Activated CD4-positive, CD25-positive, alpha-beta regulatory T cell treated with anti-CD3 and anti-CD28 coated beads, Interleukin-2, amount 50 U/mL, for 24 hours (primary cell): ENCODE results near the gene FST.

Source experiments
- ATAC-seq, 2 donors: fragments of 150-1000 bp; cut with Tn5 transposase; one replicate each; pipeline ENCODE4 v1.10.0; 2021; ENCODE audit warnings: mild to moderate bottlenecking in 1 of 2, moderate library complexity in 1 of 2

The FST gene, protein sequence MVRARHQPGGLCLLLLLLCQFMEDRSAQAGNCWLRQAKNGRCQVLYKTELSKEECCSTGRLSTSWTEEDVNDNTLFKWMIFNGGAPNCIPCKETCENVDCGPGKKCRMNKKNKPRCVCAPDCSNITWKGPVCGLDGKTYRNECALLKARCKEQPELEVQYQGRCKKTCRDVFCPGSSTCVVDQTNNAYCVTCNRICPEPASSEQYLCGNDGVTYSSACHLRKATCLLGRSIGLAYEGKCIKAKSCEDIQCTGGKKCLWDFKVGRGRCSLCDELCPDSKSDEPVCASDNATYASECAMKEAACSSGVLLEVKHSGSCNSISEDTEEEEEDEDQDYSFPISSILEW

DNA sequence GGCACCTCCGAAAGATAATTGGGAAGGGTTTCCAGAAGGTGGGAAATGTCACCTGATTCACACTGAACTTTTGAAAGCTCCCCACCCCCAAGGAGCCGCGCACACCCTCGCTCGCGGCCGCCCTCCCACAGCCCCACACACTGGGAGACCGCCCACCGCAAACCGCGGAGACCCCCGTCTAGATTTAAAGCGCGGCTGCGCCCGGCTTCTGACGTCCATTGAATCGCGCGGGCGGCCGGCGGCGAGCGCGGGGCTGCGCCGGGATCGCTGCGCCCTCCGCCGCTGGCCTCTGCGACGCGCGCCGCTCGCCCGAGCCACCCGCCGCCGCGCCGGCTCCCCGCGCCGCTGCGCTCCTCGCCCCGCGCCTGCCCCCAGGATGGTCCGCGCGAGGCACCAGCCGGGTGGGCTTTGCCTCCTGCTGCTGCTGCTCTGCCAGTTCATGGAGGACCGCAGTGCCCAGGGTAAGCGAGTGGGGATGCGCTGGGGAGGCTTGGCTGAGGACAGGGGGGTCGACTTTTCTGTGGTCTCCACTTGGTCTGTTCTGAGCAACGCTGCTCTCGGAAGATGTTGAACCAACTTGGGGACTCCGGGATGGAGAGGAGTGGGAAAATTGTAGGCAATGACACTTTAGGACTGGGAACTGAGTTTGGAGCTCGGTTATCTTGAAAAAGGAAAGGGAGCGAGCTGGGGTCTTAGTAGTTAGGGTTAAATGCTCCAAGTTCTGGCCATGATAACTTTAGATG, at the start of gene FST:
FST (plus strand) TSS at position 214 of the 743 bp plus-strand sequence; CDS start at position 377, 163 bp downstream.
- no peak for ATAC-seq

DNA sequence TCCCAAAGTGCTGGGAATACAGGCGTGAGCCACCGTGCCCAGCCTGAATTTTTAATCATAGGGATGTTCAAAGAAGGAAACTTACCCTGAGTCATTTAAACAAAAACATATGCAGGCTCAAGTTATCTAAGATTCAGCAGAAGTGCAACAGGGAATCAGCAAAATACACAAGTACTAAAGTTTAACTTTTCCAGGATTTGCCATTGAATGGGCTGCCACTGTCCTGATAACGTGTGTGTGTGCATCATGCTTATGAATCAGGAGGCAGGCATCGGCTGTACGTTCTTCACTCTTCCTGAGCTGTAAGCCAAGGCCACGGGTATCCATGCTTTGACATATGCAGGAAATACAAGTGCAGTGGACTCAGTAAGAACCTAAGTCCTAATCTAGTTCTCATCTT, 48.8 kb upstream of the FST start:
- no peak for ATAC-seq

DNA sequence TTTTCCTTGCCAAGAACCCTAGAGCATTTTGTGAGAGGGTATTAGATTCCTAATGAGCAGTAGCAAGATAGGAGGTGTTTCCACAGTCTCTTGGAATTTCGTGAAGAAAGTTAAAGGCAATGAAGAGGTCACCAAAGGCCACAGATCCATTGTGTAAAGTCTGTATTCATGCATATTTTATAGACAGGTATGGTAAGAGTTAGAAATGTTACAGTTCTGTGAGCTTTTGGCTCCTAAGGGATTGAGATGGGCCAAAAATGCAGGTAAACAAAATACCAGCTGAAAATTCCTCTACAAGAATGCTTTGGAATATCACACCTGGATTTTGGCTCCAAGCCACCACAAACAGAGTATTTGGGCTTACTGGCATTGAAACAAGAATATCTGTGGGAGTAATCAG, 47.4 kb upstream of the FST start:
- ATAC-seq: no peak

DNA sequence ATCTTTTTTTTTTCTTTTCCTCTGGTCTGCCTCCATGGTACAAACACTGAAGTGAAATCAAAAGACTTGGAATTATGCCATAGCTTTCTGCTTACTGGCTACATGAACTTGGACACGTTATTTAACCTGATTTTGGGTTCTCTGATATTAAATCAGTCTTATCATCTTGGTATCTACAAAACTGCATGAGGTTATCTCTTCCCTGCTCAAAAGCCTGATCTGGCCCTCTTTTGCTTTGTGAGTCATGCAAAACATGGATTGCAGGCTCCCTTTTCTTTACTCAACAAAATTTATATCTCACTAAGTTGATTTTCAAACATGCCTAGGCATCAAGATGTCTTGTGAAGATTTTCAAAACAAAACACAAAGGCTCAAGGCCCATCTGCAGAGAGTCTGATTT, 45.9 kb upstream of the FST start:
- ATAC-seq: no peak

DNA sequence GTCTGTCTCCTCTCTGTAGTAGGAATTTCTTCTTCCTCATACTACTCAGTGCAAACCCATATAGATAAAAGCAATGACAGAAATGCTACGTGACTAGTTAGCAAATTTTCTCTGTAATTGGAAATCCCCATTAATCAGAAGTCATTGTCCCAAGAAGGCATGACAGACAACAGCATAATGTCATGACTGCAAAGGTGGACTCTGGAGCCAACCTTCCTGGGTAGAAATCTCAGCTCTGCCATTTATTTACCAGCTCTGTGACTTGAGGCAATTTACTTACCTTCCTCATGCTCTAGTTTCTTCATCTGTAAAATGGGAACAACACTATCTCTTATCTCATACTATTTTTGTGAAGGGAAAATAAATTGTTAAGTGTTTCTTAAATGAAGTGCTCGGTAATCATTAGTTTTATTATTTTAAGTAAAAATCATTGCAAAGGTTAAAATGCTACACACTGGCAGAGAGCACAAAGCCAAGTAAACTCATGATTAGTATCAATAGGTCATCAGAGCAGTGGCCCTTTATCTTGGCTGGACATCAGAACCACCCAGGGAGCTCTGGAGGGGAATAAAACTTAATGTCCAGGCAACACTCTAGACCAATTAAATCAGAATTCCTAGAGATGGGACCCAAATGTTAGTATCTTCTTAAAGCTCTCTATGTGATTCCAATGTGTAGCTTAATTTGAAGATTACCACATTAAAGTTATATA, 43.8 kb upstream of the FST start:
- no peak for ATAC-seq

DNA sequence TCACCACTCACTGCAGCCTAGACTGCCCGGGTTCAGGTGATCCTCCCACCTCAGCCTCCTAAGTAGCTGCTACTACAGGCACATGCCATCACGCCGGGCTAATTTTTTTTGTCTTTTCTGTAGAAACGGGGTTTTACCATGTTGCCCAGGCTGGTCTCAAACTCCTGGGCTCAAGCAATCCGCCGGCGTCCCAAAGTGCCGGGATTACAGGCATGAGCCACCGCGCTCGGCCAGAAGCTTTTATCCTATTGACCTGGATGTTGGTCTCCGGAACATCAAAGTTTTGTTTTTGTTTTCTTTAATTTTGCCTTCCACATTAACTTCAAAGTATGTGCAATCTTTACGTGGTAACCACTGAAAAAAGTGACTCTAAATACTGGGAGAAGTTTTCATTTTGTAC, 42.4 kb upstream of the FST start:
- no peak for ATAC-seq

DNA sequence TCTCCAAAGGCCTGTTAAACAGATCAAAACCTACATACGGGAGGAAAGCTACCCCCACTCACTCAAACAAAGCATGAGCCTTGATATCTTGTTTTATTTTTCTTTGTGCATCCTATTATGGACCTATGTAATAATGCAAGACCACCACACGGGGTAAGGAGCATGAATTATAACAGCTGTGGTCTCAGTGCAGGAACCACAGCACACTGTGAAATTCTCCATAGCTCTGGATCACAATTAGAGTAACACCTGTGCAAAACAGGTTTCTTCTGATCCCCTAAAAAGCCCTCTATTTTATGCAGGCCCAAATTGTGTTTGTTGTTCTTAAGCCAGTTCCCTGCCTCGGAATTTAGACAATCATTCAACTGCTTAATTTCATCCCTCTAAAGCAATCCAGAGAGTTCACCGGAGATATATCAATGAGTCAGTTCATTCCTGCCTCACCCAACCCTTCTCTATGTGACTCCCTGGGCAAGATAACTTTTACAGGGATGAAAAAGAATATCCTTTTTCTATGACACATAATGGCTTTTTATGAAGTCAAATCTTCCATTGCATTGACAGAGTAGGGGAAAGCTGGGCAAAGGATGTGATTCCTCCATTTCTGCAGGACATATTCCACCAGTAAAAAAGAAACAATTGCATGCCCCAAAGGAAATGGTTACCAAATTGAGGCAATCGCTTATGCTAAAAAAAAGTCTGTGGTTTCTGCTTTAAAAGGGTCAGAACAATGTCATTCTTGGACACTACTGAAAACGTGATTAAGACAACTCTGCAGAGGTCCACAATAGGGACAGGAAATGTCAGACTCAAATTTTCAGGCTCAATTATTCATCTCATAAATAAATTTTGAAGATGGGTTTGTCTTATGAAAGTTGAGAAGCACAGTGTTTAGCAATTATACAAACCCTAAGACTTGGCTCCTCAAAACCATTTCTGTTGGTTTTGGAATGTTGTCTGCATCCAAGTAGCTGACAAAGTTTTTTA, 41.6 kb upstream of the FST start:
- ATAC-seq: no peak

DNA sequence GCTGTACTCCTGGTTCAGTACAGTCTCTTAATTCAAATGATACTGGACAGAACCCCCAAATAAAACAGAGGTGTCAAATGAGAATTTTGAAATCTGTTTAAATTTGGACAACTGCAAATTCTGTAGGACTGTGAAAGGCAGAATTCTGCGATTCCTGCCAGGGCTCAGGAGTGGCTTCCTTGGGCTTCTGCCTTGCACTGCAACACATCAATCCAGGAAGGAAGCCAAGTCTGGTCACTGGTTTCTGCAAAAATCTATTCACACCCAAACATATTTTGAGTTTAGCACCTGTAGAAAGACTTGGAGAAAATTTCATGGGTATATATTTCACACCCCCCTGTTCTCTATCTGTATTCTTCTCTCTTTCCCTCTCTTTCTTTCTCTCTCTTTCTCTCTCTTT, 37.5 kb upstream of the FST start:
- no peak for ATAC-seq

DNA sequence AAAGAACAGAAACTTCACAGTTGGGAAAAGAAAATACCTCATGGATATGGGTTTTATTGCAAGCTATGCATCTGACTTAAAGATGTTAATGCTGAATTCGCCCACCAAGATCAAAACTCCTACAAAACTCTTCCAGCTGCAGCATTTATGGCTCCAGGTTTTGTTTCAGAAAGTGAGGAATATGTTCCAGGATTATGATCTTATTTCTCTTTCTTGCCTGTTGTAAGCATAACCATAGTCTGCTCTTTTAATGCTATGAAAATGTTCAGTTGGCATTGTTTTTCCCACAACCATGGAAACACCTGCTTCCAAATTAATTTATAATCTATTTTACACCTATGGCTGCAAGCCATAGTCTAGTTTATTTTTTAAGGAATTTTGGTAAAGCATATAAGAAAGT, 34.9 kb upstream of the FST start:
- ATAC-seq: no peak

DNA sequence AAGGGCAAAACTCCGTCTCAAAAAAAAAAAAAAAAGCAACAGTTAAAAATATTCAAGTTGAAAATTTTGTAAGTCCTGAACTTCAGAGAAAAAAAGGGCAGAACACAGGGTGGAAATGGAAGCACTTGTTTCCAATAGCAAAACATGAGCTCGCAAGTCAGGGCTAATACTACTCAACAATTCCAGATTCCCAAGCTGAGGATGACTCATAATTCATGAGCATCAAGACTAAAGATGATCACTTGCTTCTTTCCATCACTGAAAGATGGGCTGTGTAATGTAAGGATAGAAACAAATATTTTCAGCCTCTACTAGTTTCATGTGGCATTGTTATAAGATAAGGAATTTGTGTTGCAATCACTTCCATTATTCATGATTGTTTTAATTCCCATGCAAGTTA, 33.5 kb upstream of the FST start:
- no peak for ATAC-seq

DNA sequence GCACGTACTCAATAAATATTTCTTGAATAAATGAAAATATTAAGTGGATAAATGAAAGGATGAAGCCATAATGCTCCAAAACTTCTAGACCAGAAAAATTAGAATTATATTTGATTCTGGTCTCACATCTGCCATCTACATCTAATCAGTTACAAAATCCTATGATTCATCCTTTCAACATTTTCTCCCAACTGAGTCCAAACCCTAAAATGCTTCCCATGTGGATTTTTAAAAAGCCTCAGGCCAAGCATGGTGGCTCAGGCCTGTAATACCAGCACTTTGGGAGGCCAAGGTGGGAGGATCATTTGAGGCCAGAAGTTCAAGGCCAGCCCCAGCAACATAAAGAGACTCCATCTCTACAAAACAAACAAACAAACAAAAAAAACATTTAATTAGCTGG, 31.6 kb upstream of the FST start:
- no peak for ATAC-seq

DNA sequence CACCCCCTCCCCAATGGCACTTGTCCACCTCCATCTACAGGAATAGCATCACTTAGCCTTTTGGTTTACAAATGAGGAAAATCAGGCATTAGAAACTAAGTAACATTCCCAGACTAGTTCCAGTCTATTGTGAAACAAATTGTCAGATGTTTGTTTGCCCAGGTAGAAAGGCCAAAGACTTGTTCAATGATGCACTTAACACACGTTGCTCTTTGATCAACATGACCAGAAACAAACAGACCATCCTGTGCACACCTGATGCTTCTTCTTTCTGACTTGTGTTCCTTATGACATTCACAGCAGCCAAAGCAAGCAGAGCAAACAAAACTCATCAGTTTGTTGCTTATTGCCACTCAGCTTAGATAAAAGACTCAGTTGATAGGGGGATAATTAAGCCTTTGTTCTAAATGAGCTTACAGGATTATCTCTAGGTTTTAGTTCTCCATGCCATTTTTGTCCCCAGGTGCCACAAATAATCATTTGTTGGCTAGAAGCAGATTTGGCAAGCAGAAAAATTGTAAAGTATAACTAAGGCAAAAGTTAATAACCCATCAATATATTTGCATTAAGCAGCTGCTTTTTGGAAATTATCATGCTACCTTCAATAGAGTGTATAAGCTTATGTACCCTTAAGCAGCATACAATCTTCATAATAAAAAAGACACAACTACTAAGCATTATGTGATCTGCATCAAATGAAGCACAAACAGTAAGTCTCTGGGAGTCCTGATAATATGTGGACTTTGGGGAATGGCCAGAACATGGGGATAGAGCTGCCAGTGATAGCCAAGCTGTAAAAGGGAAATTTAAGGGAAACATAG, 26.3 kb upstream of the FST start:
- no peak for ATAC-seq

DNA sequence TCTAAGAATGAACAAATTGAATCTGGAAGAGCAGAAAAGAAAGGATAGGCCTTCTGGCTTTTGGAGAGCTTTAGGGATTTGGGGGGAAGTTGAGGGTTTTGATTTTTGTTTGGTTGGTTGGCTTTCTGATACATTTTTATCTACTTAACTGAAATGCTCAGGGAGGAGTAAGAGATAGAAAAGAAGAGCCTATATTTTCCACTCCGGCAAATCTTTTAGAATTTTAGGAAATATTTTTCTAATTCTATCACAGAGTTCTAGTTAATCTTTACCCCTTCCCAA, 25.8 kb upstream of the FST start:
- ATAC-seq: no peak

DNA sequence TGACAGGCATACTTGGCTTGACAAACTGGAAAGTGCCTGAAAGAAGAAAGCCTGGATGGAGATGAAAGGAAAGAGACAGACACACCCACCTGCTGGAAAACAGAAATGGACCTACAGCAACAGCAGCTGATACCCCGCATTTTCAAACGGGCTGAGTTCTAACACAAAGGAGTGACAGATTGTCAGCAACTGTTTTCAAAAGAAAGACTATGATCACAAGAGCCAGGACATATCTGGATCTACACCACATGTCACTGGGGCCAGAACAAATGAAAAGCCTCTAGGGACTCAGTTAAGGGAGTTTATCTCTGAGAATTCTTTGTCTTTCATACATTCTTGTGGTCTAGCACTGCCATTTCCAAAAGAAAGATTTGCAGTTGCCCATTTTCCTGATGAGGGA, 24.1 kb upstream of the FST start:
- no peak for ATAC-seq

DNA sequence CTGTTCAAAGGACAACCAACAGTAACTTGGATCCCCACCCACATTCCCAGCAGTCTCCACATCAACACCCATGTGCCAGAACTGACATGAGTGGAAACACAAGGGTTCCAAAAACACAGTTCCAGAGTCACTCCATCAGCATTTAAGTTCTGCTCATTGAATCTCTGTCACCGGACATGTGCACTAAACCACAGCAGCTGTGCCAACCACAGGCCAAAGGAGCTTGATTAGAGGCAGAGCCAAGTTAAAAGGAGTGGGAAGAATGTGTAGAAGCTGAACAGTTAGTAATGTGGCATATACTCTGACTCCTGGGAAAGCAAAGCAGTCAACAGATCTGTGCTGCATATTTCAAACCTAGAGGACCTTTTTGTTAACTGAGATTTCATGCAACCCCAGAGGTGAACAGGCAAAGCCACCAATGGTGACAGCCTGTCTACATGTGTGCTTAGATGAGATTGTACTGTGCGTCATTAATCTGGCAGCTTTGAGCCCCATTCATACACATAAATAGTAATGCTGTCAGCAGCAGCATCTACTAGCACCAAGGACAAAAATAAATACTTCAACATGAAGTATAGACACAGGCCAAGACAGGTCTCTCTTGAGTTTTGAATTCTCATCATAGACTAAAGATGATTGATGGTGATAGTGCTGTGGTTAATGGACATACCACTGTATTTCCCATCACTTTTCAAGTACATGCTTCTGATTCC, 16.4 kb upstream of the FST start:
- no peak for ATAC-seq

DNA sequence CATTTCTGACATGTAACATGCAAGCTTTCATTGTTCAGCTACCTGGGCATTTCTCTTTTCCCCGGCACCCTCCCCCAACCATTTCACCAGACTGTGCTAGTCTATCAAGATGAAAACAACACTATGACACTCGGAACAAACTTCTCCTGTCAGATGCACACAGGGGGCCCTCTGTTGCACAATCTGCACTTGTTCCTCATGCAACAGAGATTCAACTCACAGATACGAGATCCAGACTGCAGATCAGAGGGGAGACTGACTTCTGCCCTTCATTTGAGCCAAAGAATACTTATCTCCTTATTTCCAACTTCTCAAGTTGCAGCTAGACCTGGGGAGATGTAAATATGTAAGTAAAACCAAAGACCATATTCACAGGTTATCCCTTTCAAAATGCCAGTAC, 15.7 kb upstream of the FST start:
- no peak for ATAC-seq

DNA sequence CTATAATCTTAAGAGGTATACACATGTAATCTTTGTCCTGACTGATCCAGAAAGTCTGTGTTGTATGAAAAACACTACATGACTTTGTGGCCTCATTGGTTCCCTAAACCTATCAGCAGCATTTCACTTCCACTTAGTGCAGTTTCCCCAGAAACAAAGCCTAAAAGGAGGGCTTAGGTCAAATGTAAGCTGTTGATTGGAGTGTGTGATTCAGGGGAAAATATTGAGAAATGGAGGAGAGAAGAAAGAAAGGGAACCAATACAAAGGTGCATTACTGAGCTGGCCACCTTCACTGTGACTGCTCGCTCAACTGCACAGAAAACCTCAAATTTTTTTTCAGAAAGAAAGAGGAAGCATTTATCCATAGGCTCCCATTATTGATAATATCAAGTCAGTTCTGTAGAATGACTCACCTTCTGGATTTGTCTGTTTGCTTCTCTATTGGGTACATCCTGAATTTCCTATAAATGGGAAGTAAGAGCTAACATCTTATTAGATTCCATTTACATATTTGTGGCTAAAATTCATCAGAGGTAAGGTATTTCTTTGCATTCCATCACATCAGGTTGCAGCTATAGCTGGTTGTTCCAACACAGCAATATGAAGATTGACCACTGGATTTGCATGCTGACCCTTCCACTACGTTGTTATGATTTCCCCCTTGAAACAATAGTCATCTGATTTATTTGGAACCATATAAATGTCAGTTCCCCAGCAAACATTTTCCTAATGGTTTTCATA, 10.3 kb upstream of the FST start:
- ATAC-seq: no peak

DNA sequence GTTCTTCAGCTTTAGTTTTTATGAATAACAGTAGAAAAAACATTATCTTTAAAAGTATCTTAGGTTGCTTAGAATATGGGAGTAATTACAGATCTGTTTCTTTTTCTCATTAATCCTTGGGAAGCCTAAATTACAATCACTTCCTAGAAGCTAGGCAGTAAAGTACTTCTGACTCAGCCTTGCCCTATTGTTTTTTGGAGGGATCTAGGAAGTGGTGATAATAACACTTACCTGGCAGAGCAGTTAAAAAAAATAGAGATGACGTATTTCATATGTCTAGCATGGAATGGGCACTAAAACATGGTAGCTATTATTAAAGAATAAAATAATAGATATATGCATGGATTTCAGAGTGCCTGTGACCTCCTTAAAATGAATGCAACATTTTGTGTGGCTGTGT, 8.2 kb upstream of the FST start:
- no peak for ATAC-seq

DNA sequence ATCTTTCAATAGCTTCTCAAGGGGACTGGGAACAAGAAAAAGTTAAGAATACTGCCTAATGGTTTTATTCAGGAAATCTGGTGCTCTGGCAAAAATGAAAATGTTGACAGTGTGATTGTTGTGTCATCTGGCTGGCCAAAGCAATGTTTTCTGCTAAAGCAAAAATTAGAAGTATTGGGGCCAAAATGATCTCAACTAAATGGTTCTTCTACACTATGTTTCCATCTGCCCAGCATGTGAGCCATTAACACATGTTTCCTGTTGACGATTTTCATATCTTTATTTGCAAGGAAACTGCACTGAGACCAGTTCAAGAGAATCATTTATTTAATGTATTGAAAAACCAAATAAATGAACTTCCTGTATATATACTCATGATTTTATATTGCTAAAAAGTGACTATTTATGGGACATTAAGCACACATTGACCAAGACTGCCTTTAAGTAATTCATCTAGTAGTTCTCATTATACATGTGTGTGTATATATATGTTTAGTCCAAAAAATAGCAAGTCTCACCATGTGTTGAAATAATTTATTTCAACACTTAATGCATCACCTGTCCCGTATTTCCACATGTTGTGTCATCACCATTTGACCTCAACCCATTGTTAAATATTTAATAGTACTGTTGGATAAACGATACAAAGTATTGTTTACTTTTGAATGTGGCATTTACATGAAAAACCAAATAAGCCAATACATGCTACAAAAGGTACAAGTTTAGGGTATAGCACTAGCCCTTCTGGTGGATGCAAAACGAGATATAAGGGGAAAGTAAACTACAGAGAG, 7.5 kb upstream of the FST start:
- ATAC-seq: no peak

DNA sequence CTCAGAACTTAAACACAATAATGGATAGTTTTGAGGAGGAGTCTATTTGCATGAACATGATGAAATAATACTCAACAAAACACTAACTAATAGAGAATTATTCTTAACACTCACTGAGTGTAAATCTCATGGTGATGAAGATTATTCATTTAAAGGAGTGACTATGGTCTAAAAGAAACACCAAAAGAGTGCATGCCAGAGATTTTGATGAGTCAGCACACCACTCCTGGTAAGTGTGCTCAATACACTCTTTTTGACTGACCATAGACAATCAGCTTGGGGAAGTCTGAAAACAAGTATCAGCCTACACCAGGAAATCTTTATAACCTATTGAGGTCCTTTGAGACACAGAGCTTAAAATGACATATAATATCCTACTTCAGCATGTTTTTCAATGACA, 6.8 kb upstream of the FST start:
- no peak for ATAC-seq
